MV-4-11 (cell line): Measurements from ENCODE around the gene TMEM37.

Experiments used
- DNase-seq: peaks from one replicate; lab custom pipeline; 2025; lab: John Stamatoyannopoulos, UW

TMEM37 gene

DNA sequence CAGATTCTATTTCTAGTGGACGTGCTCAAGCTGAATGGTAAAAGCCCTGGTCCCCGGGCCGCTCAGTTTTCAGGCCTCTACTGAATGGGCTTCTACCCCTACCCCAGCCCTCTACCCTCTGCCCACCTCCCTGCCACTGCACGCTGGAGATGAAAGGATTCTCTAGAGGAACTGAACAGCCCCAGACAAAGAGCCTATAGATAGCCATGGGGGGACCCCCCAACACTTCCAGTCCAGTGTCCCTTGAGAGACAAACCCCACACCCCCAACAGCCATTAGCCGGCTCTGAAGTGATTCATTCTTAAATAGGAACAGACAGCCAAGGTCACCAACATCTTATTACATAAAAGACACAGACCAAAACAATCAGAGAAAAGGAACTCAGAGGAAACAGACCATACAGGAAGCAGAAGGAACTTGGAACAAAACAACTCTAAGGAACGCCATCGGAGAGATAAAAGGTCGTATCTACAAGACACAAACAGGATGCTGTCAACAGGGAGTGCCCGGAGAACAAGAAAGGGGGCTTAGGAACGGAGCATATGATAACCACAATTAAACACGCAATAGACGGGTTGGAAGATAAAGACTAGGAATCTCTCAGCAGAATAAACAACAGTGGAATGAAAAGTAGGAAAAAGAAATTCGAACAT, 23.5 kb downstream of the TMEM37 start:
- DNase-seq = no peak

DNA sequence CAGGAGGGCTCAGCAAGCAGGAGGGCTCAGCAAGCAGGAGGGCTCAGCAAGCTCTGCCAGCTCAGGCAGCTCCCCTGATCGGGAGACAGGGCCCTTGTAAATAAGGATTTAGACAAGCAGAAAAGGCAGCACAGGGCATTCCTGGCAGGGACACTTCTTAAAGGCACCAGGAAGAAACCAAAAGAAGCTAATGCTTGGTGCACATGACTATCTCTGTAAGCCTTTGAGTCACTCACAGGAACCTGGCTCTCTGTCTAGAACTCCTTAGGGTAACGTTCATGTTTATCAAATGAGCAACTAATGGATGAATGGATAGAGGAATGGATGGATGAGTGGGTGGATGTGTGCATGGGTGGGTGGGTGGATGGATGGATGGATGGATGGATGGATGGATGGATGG, 28.4 kb downstream of the TMEM37 start:
- no peak for DNase-seq

DNA sequence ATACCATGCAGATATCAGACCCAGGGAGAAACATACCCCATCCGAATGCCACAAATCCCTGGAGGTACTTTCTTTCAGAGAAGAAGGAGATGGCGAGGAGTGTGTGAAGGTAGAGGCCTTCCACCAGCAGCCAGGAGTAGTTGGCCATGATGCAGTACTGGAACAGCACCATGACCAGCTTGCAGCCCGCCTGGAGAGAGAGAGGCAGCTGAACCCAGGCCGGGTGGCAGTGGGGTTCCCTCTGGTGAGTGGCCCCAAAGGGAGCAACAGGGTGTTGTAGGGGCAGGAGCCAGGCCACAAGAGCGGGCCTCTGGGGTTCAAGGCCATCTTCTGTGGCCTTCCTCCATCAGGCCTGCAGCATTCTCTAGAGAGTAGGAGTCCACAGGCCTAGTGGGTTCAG, 30.2 kb downstream of the TMEM37 start:
- DNase-seq = no peak

DNA sequence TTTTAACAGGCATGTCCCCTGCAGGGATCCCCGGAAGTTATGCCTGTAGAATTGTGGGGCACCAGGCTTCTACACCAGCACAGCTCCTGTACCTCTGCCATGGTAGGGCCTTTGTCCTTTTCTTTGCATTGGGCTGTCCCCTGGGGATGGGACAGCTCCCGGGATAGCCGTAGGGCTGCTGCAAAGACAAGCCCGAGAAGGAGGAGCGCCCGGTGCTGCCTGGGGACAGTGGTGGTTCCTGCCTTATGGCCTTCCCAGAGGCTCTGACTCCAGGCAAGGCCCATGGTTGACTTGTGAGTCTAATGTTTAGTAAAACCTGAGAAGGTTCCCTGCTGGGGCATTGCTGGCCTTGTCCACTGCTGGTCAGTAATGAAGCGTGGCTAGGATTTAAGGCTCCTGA, 30.9 kb downstream of the TMEM37 start:
- no peak for DNase-seq

DNA sequence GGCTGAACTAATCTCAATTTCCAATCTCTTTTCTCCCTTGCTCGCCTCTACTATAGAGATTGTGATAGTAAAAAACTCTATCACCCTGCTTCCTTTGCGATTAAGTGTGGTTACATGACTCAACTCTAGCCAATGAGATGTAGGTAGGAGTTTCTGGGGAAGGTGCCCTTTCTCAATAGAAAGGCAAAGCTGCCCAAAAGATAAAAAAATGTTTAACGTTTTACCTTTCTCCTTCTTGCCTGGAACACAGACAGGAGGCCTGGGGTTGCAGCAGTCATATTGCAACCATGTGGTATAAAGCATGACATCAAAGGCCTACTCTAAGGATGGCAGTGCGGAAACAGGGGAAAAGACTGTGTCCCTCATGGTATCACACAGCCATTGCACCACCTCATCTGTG, 31.5 kb downstream of the TMEM37 start:
- no peak for DNase-seq

DNA sequence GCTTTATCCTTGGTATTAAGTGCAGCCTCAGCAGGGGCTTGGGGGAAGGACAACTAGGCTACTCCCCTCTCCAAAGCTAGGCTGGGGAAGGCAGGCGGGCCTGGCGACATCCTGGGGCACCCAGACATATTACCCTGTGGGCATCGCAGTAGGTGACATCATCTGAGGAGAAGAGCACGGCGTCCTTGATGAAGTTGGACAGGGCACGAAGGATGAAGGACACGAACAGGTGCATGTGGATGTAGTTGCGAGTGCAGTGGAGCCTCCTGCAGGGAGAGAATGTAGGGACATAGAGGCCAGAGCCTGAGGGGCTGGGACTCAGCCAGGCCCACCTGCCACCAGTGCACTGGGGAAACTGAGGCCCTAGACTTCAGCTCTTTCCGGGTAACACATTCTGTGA, 32.3 kb downstream of the TMEM37 start:
- no peak for DNase-seq

DNA sequence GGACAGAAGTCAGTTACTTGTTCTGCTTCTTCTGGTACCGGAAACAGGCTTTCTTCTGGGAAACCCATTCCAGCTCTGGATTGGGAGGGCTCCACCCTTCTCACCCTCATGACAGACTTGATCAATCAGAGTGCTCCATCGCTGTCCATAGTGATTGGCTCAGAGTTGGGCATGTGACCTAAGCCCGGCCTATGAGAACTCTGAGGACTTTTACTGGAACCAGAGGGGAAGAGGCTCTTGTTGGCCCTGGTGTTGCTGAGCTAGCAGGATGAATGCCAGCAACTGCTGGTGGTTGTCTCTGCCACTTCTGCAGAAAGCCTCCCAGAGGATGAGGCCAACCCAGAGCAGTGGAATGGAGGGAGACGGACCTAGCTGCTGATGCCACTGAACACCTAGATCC, 33.3 kb downstream of the TMEM37 start:
- peak; percentile 19 for DNase-seq

DNA sequence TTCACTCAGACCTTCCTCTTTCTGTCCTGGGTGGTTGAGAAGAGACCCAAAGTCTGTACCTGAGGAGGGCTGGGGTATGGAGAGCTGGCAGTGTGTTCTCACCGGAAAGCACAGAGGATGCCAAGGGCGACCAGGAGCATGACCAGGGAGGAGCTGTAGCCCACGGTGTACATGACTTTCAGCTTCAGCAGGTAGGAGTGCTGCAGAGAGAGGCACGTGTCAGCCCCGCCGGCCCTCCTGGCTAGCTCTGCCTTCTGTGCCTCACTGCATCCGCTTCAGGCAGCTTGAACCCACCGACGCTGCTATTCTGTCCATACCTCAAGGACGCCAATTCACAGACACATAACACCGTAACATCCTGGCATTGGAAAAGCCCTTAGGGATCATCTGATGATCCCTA, 34.0 kb downstream of the TMEM37 start:
- no peak for DNase-seq

DNA sequence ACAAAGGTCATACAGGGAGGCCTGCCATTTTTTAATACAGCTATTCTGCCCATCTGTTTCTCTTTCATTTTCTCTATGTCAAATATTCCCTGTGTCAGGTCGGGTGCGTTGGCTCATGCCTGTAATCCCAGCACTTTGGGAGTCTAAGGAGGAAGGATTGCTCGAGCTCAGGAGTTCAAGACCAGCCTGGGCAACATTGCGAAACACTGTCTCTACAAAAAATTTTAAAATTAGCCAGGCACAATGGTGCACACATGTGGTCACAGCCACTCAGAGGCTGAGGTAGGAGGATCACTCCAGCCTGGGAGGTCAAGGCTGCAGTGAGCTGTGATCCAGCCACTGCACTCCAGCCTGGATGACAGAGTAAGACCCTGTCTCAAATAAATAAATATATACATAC, 34.7 kb downstream of the TMEM37 start:
- peak; percentile 11 for DNase-seq

DNA sequence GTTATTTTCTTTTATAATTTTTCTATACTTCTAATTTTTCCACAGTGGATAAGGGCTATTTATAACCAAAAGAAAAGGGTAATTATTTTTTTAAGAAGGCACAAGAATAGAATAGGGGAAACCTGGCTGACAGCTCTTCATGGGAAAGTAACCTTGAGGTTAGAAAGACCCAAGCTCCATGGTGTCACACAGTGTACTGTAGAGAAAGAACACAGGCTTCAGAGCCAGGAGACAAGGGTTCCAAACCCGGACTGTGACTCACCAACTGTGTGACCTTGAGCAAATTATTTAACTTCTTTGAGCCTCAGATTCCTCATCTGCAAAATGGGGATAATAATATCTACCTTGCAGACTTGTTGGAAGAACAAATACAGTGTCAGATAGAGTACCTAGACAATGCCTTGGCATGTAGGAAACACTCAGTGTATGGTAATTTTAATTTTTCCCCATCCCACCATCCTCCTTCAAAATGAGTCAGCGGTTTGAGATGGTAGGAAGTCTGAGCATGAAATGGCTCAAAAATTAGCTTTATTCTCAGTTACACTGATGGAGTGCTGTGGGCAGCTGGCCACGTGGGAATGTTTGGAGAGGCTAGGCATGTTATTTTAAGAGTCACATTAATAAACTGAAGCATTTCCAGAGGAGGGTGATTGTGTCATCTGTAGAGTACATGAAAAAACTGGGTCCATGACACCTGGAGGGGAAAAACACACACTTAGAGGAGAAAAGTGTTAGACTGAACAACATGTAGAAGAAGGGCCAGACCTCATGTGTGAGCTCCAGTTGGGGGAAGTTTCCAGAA, 36.7 kb downstream of the TMEM37 start:
- DNase-seq = no peak

DNA sequence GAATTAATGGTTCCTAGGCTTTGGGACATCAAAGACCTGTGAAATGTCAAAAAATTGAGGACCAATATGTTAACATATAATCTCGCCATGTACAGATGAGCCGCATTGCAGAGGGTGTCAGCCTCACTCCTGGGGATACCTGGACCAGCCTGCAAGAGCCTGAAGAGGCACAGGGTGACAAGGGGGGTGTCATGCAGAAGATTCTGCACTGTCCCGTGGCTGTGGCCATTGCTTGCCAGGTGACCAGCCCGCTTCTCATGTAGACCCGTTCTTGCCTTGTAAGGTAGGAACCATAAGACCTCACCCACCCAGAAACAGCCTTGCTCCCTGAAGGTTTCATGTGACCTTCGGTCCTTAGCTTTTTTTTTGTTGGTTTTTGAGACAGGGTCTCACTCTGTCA, 37.5 kb downstream of the TMEM37 start:
- DNase-seq = no peak

DNA sequence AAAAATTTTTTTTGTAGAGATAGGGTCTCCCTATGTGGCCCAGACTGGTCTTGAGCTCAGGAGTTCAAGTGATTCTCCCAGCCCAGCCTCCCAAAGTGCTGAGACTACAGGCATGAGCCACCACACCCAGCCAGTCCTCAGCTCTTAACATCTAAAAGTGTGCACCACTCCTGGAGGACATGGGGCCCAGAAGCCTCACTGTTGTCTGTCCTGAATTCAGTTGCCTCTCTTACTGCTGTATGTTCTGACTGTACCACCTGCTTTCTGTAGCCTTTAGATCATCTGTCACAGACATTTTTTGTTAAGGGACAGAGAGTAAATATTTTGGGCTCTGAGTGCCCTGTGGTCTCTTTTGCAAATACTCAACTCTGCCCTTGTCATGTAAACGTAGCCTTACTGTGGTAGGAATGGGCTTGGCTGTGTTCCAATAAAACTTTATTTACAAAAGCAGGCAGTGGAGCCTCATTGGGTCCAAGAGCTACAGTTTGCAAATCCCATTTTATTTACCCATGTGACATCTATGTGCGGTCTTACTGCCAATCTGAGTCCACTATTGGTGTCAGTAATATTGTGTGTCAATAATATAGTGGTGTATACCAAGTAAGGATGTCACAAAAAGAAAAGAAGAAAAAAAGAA, 38.1 kb downstream of the TMEM37 start:
- DNase-seq = no peak

DNA sequence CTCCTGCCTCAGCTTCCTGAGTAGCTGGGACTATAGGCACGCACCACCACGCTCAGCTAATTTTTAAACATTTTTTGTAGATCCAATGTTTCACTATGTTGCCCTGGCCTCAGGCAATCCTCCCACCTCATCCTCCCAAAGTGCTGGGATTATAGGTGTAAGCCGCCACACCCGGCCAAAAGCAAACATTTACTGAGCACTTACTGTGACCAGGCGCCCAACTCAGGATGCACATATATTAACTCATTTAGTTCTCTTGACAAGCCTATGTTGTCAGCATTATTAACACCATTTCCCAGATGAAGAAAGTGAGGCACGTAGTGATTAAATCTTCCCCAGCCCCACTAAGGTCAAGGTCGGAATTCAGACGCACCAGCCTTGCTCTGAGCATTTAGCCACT, 41.1 kb downstream of the TMEM37 start:
- DNase-seq = no peak

DNA sequence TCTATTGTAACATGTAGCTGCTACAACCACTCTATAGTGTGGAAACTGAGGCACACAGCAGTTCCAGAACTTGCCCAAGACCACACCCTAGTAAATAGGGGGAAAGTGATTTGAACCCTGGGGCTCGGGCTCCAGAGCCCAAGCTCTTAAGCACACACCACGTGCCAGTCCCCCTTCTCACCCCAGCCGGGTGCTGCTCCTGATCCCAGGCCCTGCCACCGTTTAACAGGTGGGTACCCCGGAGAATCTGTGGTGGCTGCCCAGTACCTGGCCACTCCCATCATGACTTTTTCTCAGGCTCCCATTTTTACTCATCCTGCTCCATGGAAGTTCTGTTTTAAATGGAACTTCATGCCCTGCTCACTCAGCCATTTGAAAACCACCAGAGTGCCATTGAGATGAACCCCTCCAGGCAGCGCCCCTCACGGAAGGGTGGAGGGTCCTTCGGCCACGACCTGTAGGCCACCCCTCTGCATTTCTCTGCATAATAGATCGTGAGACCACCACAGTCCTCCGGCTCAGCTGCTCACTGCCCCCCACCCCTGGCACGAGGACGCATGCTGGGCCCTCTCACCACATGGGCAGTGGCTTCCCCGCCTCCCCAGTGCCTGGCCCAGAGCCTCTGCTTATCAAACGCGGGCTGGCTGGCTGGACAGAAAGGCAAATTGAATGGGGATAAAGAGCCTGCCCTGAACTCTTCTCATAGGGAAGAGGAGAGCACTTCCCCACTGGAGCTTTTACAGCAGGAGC, 42.1 kb downstream of the TMEM37 start:
- no peak for DNase-seq

DNA sequence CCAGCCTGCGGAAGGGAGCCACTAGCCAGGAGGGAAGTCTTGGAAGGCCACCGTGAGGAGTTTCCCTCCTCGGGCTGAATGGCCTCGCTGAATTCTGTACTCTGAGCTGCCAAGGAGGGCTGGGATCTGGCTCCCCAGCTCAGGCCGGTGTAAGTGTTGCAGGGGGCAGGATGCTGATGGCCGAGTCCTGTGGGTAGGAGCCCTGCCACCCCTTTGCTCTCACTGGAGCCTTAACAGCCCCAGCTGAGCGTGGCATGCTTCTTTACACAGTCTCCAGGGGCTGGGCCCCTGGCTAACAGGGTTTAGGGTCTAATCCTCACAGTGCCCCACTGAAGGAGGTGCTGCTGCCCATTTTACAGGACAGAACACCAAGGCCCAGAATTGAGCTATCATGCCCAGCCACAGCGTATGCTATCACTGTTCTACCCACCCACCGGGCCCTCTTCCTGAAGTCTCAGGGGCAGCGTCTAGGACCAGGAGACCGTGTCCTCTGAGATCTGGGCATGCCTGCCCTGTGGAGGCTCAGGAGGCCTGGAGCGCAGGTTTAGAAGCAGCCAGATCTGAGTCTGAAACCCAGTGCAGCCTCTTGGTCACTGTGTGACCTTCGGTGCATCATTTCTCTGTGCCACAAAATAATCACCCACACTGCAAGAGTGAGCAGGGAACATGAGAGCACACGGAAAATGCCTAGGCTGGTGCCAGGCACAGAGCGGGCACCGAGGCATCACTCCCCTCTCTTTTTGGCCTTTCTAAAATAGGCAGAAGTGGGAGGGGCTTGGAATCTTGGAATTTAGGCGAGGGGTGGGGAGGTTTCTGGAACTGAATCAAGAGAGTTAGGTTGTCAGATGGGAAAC, 42.9 kb downstream of the TMEM37 start:
- no peak for DNase-seq

DNA sequence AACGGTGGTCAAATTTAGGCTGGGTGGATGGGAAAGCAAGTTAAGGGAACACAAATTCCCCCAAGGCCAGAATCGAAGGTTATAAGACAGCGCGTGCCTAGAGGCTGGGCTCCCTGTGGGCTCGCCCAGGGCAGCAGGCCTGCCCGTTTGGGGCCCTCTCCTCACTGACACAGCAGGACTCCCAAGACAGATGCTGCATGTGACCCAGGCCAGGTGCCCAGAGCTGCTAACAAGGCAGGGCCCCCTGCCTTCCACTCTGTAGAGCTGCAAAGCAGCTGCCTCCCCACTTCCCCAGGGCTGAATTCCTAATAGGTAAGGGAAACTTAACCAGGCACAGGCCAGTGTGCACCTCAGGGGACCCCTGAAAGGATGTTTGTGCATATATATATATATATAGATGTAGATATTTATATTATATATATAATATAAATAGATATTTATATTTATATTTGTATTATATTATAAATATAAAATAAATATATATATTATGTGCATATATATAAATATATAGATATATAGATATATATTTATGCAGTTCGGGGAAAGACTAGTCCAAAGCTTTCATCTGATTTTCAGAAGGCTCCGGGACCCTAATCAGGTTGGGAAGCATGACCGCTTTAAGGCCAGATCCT, 43.7 kb downstream of the TMEM37 start:
- DNase-seq = no peak

DNA sequence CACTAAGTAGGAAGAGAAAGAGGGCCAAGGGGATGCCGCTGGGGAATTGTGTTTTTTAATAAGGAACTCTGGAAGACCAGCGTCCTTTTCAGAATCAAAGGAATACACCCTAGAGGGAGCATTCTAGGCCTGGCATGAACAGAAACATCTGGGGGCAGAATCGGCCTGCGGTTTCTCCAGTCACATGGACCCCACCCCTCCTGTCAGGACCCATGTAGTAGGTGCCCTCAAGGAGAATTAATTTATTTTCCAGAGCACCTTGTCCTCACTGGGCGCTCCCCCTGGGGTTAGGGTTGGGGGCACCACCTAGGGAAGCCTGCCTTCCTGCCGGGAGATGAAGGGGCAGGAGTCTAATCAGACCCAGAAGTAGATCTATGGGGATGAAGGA, 44.2 kb downstream of the TMEM37 start:
- no peak for DNase-seq

DNA sequence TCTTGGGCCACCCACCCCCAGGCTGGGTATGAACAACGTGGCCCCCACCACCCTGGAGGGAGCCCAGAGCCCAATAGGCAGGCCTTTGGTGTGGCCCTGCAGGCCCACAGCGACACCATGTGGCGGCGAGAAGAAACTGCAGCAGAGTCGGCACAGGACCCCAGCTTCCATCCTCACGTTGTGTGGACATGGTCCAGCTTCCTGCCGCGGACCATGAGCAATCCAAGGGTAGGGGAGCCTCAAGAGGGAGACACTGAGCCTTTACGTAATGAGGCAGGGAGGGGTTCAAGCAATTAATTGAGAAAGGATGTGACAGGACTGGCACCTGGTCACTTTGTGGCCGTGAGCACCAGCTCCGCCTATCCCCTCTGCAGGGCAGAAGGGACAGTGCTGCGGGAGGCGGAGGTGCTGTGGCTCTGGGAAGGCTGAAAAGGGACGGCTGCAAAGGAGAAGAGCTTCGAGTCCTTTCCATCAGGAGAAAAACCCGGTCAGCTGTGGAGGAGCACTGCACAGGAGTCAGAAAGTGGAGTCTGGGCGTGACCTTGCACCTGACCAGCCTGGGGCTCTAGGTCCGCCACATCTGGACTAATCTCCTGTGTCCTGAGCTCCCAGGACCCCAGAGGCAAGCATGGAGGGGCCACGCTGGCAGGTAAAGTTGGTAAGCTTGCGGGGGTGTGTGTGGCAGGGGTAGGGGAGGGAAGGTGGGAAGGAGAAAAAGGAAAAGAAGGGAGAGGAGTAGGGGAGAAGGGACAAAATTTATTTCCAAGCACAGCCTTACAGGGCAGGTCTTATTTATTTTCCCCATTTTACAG, 44.9 kb downstream of the TMEM37 start:
- peak; percentile 17 for DNase-seq

DNA sequence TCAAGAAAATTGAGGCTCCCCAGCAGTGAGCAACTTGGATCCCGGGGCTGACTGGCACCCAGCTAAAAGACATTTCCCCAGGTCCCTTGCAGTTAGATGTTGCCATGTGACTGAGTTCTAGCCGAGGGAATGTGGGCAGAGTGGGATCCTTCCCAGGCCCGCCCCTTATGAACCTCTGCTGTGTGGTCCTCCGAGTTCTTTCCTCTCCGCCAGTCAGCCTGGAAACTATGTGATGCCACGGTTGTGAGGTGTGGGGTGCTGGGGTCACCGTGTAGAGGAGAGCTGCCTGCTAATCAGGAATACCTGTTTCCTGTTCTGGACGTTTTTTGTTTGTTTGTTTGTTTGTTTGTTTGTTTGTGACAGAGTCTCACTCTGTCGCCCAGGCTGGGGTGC, 45.5 kb downstream of the TMEM37 start:
- no peak for DNase-seq

DNA sequence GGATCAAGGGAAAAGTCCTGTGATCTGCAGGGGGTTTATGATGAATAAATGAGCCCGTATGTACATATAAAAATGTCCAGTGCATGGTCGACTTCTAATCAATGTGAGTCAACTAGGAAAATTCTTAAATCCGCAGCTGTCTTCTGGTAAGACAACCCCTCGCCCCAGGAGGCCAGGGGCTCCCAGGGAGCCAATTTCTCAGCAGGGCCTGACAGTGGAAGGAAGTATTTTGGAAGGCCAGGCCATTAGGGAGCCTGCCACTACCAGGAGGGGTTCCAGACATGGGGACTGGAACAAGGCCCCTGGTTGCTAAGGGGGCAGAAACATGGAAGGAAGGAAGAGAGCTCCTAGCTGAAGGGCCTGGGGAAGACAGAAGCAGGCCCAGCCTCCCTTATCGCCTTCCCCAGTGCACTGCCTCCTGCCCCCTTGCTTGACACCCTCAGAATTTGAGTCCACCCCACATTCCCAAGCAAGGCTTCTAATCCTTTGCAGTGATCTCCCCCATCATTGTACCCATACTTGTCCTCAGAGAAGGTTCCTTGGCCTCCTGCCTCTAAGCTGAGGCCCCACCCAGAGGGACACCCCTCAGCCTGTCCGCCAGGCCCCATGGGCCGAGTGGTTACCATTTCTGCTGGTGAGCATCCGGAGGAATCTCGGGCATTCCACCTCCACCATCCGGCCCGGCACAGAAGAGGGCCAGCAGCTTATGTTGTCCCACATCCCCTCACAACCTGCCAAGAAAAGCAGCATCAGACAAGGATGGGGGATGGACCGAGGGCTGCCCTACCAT, 46.7 kb downstream of the TMEM37 start:
- no peak for DNase-seq
